K562 (cell line): Measurements from ENCODE around the gene CKLF. TPM values are rescaled to one million over a fixed set of nuclear protein-coding genes. Genes with fewer than 3 reads are reported as not detected.

Experiments
- BCL6 ChIP-seq: fragments of 250-450 bp; sonication (Bioruptor Pico); IDR thresholded peaks from 2 replicates; pipeline ENCODE4 v1.4.0; 2020
- CBFB ChIP-seq: sonication (generic); formaldehyde crosslinking; IDR thresholded peaks from 2 replicates; pipeline ENCODE4 v1.4.0; 2020; ENCODE audit warnings: mild to moderate bottlenecking, missing genetic modification reagents
- CHD2 ChIP-seq: IDR thresholded peaks from 2 replicates; pipeline ENCODE4 v1.6.1; 2011; ENCODE audit warnings: low read depth, low read length
- GATAD2B ChIP-seq: fragments of 450-650 bp; IDR thresholded peaks from 2 replicates; pipeline ENCODE4 v1.6.1; 2017; ENCODE audit warnings: mild to moderate bottlenecking, borderline replicate concordance
- HDAC6 ChIP-seq: IDR thresholded peaks from 2 replicates; pipeline ENCODE4 v1.6.1; 2012; ENCODE audit warnings: low read depth, mild to moderate bottlenecking, control low read depth, inconsistent platforms, low read length, moderate library complexity
- HMBOX1 ChIP-seq: sonication (generic); IDR thresholded peaks from 2 replicates; pipeline ENCODE4 v1.6.1; 2016
- KDM4B ChIP-seq, 2 experiments: fragments of 450-650 bp in 1 of 2; sonication (generic) in 1 of 2; IDR thresholded peaks; 2 replicates each; pipeline ENCODE4 v1.6.1; 2016 to 2017; ENCODE audit warnings: borderline replicate concordance in 2 of 2, antibody characterized with exemption in 1 of 2, low read depth in 1 of 2, mild to moderate bottlenecking in 1 of 2
- KLF16 ChIP-seq: IDR thresholded peaks from 2 replicates; pipeline ENCODE4 v1.6.1; 2016; ENCODE audit warnings: antibody characterized with exemption
- MXD1 ChIP-seq: fragments of 250-450 bp; sonication (Bioruptor Pico); IDR thresholded peaks from 2 replicates; pipeline ENCODE4 v1.8.0; 2021; ENCODE audit warnings: borderline replicate concordance, mild to moderate bottlenecking, moderate library complexity; ENCODE audit not compliant: poor library complexity, severe bottlenecking
- NFE2L1 ChIP-seq: fragments of 450-650 bp; IDR thresholded peaks from 2 replicates; pipeline ENCODE4 v1.6.1; 2016; ENCODE audit warnings: missing genetic modification characterization, low read depth, mild to moderate bottlenecking, missing compliant biosample characterization, moderate library complexity, borderline replicate concordance
- PTRF ChIP-seq: fragments of 450-650 bp; IDR thresholded peaks from 2 replicates; pipeline ENCODE4 v1.6.1; 2016; ENCODE audit warnings: mild to moderate bottlenecking, missing genetic modification characterization, missing compliant biosample characterization
- RREB1 ChIP-seq: fragments of 250-450 bp; sonication (Bioruptor Pico); IDR thresholded peaks from 2 replicates; pipeline ENCODE4 v1.4.0; 2020
- TEAD4 ChIP-seq, 2 experiments: sonication (generic) in 1 of 2; formaldehyde crosslinking in 1 of 2; IDR thresholded peaks; 2 replicates each; pipeline versions ENCODE4 v1.6.1 to v1.8.0; 2012 to 2022; ENCODE audit warnings: borderline replicate concordance in 1 of 2, inconsistent platforms in 1 of 2, low read length in 1 of 2, mild to moderate bottlenecking in 1 of 2, missing genetic modification reagents in 1 of 2
- YY1 ChIP-seq, 3 experiments: IDR thresholded peaks; 2 replicates each; pipeline ENCODE4 v1.6.1; 2011; ENCODE audit warnings: low read length in 2 of 3, mild to moderate bottlenecking in 2 of 3, moderate library complexity in 2 of 3, borderline replicate concordance in 1 of 3, control low read depth in 1 of 3, low read depth in 1 of 3; ENCODE audit not compliant: insufficient read depth in 3 of 3, insufficient replicate concordance in 2 of 3, control insufficient read depth in 1 of 3, insufficient read length in 1 of 3; ENCODE audit errors: extremely low read depth in 1 of 3
- polyA plus RNA-seq, 8 experiments: library from polyadenylated mRNA; depleted of rRNA in 4 of 8; stranded (reverse) in 5 of 8; unstranded in 3 of 8; fragments of >200 nt; fragmentation: Nextera tagmentation in 2 of 8; fragmentation: Illumina TruSeq in 1 of 8; extraction: Ambion mirVana in 2 of 8; extraction: Trizol in 1 of 8; gene quantifications; 2 replicates each; pipeline versions ENCODE4 v1.2.1 to v1.2.3, GENCODE V29; 2011 to 2014; ENCODE audit warnings: inconsistent platforms in 1 of 8, missing spikeins in 1 of 8
- total RNA-seq, 7 experiments: library from RNA; depleted of rRNA in 6 of 7; stranded (reverse); fragments of >200 nt in 6 of 7; fragmentation: Illumina TruSeq in 2 of 7; extraction: Trizol in 2 of 7; gene quantifications; 2 replicates each; pipeline versions ENCODE4 v1.2.1 to v1.2.3, GENCODE V29; 2011 to 2021; ENCODE audit warnings: low replicate concordance in 1 of 7
- TF ChIP-seq, protein P1 (sequence below): IDR thresholded peaks from 2 replicates; pipeline ENCODE4 v1.6.1; 2011; ENCODE audit warnings: borderline replicate concordance, low read depth, mild to moderate bottlenecking, moderate library complexity, low read length; ENCODE audit not compliant: insufficient read depth, poor library complexity, severe bottlenecking

Gene CKLF
- total and polyA plus RNA-seq, 9 of the 15 experiments (the other 6 are each of a cell fraction or from before 2014, with no cell fraction given) = 84.8 to 322 (median 118) TPM

DNA sequence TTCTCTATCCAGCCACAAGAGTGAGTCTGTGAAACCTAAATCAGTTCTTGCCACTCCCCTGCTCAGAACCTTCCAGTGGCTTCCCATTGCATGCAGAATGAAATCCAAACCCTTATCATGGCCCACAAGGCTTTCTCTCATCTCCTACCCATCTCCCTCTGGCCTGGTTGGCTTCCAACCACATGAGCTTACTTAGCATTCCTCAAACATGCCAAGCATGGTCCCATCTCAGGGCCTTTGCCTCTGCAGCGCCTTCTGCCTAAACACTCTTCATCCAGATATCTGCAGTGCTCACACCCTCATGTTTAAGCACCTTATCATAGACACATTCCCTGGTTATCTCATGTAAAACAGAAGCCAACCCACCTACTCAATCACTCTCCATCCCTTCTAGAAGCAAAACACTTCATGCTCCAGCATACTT is 18.0 kb upstream of the CKLF start (continued):
- TF ChIP-seq, protein P1, sequence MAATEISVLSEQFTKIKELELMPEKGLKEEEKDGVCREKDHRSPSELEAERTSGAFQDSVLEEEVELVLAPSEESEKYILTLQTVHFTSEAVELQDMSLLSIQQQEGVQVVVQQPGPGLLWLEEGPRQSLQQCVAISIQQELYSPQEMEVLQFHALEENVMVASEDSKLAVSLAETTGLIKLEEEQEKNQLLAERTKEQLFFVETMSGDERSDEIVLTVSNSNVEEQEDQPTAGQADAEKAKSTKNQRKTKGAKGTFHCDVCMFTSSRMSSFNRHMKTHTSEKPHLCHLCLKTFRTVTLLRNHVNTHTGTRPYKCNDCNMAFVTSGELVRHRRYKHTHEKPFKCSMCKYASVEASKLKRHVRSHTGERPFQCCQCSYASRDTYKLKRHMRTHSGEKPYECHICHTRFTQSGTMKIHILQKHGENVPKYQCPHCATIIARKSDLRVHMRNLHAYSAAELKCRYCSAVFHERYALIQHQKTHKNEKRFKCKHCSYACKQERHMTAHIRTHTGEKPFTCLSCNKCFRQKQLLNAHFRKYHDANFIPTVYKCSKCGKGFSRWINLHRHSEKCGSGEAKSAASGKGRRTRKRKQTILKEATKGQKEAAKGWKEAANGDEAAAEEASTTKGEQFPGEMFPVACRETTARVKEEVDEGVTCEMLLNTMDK = no peak
- no peak for TF ChIP-seq CBFB (CRISPR knock-in tag)
- no peak for TF ChIP-seq KDM4B (IDR thresholded peaks at IDR 0.05; ENCODE audit: borderline replicate concordance in 2 of 2, low read depth in 1 of 2)
- TF ChIP-seq NFE2L1 (tag) = no peak
- TF ChIP-seq YY1 (IDR thresholded peaks at IDR 0.05; ENCODE audit: borderline replicate concordance in 1 of 3, control insufficient read depth in 1 of 3, extremely low read depth in 1 of 3, insufficient read depth in 3 of 3, insufficient read length in 1 of 3, insufficient replicate concordance in 2 of 3, low read depth in 1 of 3, low read length in 2 of 3) = no peak
- no peak for TF ChIP-seq BCL6
- TF ChIP-seq HDAC6 = no peak
- TF ChIP-seq GATAD2B = no peak
- no peak for TF ChIP-seq RREB1 (CRISPR knock-in tag)
- peak; percentile 76; the same call in 1 of the 2 replicates for TF ChIP-seq KLF16
- TF ChIP-seq TEAD4 (IDR thresholded peaks at IDR 0.05; ENCODE audit: low read length) = peak; percentile 92
- TF ChIP-seq TEAD4 (CRISPR knock-in tag; IDR thresholded peaks at IDR 0.05; ENCODE audit: borderline replicate concordance) = no peak
- TF ChIP-seq HMBOX1 = peak; percentile 11; the same call in 1 of the 2 replicates
- no peak for TF ChIP-seq MXD1 (CRISPR knock-in tag)
- no peak for TF ChIP-seq CHD2
- no peak for TF ChIP-seq PTRF
